ENCODE results near the gene PAX2.
A peak's percentile ranks its signal among the peaks of the same experiment; 100 is the strongest.

The PAX2 gene

GRCh38 chr10:100864036-100864885 is 118.9 kb downstream of the PAX2 start:
- DNase-seq = no peak

- DNase-seq = no peak
Observed at GRCh38 chr10:100864978-100865377, 119.6 kb downstream of the PAX2 start.

GRCh38 chr10:100866010-100866409 is 120.6 kb downstream of the PAX2 start:
- no peak for DNase-seq

GRCh38 chr10:100866575-100867098 is 121.3 kb downstream of the PAX2 start:
- no peak for DNase-seq

- no peak for DNase-seq
Observed at GRCh38 chr10:100867261-100867963, 122.0 kb downstream of the PAX2 start.

- DNase-seq = no peak
Observed at GRCh38 chr10:100868382-100868781, 123.0 kb downstream of the PAX2 start.

GRCh38 chr10:100869399-100869798 is 124.0 kb downstream of the PAX2 start:
- DNase-seq = no peak

GRCh38 chr10:100872034-100872791 is 126.8 kb downstream of the PAX2 start:
- peak; percentile 83 for DNase-seq

- no peak for DNase-seq
Observed at GRCh38 chr10:100873146-100873826, 127.9 kb downstream of the PAX2 start.

GRCh38 chr10:100873827-100874326 is 128.5 kb downstream of the PAX2 start:
- DNase-seq = no peak

- DNase-seq = no peak
Observed at GRCh38 chr10:100874702-100875483, 129.5 kb downstream of the PAX2 start.

- DNase-seq = no peak
Observed at GRCh38 chr10:100875484-100876166, 130.2 kb downstream of the PAX2 start.

- no peak for DNase-seq
Observed at GRCh38 chr10:100876585-100877460, 131.4 kb downstream of the PAX2 start.

GRCh38 chr10:100877461-100877850 is 132.1 kb downstream of the PAX2 start:
- DNase-seq = no peak

GRCh38 chr10:100878291-100878910 is 133.0 kb downstream of the PAX2 start:
- DNase-seq = peak; percentile 55
